ENCODE measurements around the gene APOBEC3F.
"Not testable (repeated sequence)": the region's sequence is repeated elsewhere in the genome, so short reads cannot be mapped to it uniquely, and the experiment has no call there.

APOBEC3F gene

GRCh38 chr22:39070186-39070585 lies 29.5 kb downstream of the APOBEC3F start:
- Histone ChIP-seq H3K4me3 (IDR thresholded peaks at IDR 0.05; ENCODE audit: insufficient read depth, low read depth, low read length) (no peak overlapping the region), H3K27me3 (ENCODE audit: insufficient read depth, low read depth) (no peaks in the 10 kb centered on the region), H3K27ac (no peak overlapping the region), H3K79me2 (ENCODE audit: insufficient read depth, low read depth) (no peaks in the 10 kb centered on the region), H3K36me3 (ENCODE audit: insufficient read depth) (no peaks in the 10 kb centered on the region), H3K4me2 (no peak overlapping the region), H3K9ac (no peak overlapping the region), H4K20me1 (ENCODE audit: insufficient read depth) (no peaks in the 10 kb centered on the region), H3K4me1 (ENCODE audit: low read depth, poor library complexity, severe bottlenecking) (peaks cover 16% of the 10 kb centered on the region), H2AFZ (ENCODE audit: low read depth) (no peak overlapping the region)
- no peak for TF ChIP-seq CTCF (conservative IDR thresholded peaks at IDR 0.05; ENCODE audit: low read depth, low read length)

- not testable (repeated sequence) for H3K9ac ChIP-seq; H3K4me3 ChIP-seq (IDR thresholded peaks at IDR 0.05; ENCODE audit: insufficient read depth, low read depth, low read length); H3K36me3 ChIP-seq (ENCODE audit: insufficient read depth); H3K4me1 ChIP-seq (ENCODE audit: low read depth, poor library complexity, severe bottlenecking); H3K27ac ChIP-seq; H3K4me2 ChIP-seq; H3K79me2 ChIP-seq (ENCODE audit: insufficient read depth, low read depth); H3K27me3 ChIP-seq (ENCODE audit: insufficient read depth, low read depth); H4K20me1 ChIP-seq (ENCODE audit: insufficient read depth); H2AFZ ChIP-seq (ENCODE audit: low read depth)
These were observed 31.9 kb downstream of the APOBEC3F start for GRCh38 chr22:39072581-39072981.

GRCh38 chr22:39073981-39074380 lies 33.3 kb downstream of the APOBEC3F start:
- Histone ChIP-seq H3K4me1 (ENCODE audit: low read depth, poor library complexity, severe bottlenecking) (no peaks in the 10 kb centered on the region), H3K4me2 (no peak overlapping the region), H3K27ac (no peak overlapping the region), H3K79me2 (ENCODE audit: insufficient read depth, low read depth) (no peaks in the 10 kb centered on the region), H4K20me1 (ENCODE audit: insufficient read depth) (no peaks in the 10 kb centered on the region), H2AFZ (ENCODE audit: low read depth) (no peak overlapping the region), H3K27me3 (ENCODE audit: insufficient read depth, low read depth) (no peaks in the 10 kb centered on the region), H3K36me3 (ENCODE audit: insufficient read depth) (no peaks in the 10 kb centered on the region), H3K4me3 (IDR thresholded peaks at IDR 0.05; ENCODE audit: insufficient read depth, low read depth, low read length) (no peak overlapping the region), H3K9ac (no peak overlapping the region)
- no peak for TF ChIP-seq CTCF (conservative IDR thresholded peaks at IDR 0.05; ENCODE audit: low read depth, low read length)

GRCh38 chr22:39076155-39077025 lies 35.7 kb downstream of the APOBEC3F start:
- H3K36me3 ChIP-seq (ENCODE audit: insufficient read depth); H3K79me2 ChIP-seq (ENCODE audit: insufficient read depth, low read depth); H3K9ac ChIP-seq; H3K4me3 ChIP-seq (IDR thresholded peaks at IDR 0.05; ENCODE audit: insufficient read depth, low read depth, low read length); H3K27me3 ChIP-seq (ENCODE audit: insufficient read depth, low read depth); H3K4me1 ChIP-seq (ENCODE audit: low read depth, poor library complexity, severe bottlenecking); H3K27ac ChIP-seq; H4K20me1 ChIP-seq (ENCODE audit: insufficient read depth); H2AFZ ChIP-seq (ENCODE audit: low read depth); H3K4me2 ChIP-seq: not testable (repeated sequence)

GRCh38 chr22:39077026-39077840 lies 36.6 kb downstream of the APOBEC3F start, which contains the start of gene APOBEC3G:
Gene APOBEC3G (plus strand): TSS chr22:39077275. CDS start chr22:39077362, 87 bp downstream.
- not testable (repeated sequence) for H3K9ac ChIP-seq; H3K27ac ChIP-seq; H3K27me3 ChIP-seq (ENCODE audit: insufficient read depth, low read depth); H3K4me3 ChIP-seq (IDR thresholded peaks at IDR 0.05; ENCODE audit: insufficient read depth, low read depth, low read length); H4K20me1 ChIP-seq (ENCODE audit: insufficient read depth); H3K4me1 ChIP-seq (ENCODE audit: low read depth, poor library complexity, severe bottlenecking); H3K79me2 ChIP-seq (ENCODE audit: insufficient read depth, low read depth); H3K36me3 ChIP-seq (ENCODE audit: insufficient read depth); H3K4me2 ChIP-seq; H2AFZ ChIP-seq (ENCODE audit: low read depth)

GRCh38 chr22:39077912-39078311 lies 37.2 kb downstream of the APOBEC3F start:
- H3K79me2 ChIP-seq (ENCODE audit: insufficient read depth, low read depth); H2AFZ ChIP-seq (ENCODE audit: low read depth); H3K4me2 ChIP-seq; H4K20me1 ChIP-seq (ENCODE audit: insufficient read depth); H3K4me3 ChIP-seq (IDR thresholded peaks at IDR 0.05; ENCODE audit: insufficient read depth, low read depth, low read length); H3K4me1 ChIP-seq (ENCODE audit: low read depth, poor library complexity, severe bottlenecking); H3K36me3 ChIP-seq (ENCODE audit: insufficient read depth); H3K9ac ChIP-seq; H3K27ac ChIP-seq; H3K27me3 ChIP-seq (ENCODE audit: insufficient read depth, low read depth): not testable (repeated sequence)

Data from KMS-11 (cell line).